ENCODE results near the gene THG1L. TPM values are rescaled to one million over a fixed set of nuclear protein-coding genes. Genes with fewer than 3 reads are reported as not detected.

The THG1L gene
- total RNA-seq = 18.9 and 21.6 TPM in 2 replicates

DNA sequence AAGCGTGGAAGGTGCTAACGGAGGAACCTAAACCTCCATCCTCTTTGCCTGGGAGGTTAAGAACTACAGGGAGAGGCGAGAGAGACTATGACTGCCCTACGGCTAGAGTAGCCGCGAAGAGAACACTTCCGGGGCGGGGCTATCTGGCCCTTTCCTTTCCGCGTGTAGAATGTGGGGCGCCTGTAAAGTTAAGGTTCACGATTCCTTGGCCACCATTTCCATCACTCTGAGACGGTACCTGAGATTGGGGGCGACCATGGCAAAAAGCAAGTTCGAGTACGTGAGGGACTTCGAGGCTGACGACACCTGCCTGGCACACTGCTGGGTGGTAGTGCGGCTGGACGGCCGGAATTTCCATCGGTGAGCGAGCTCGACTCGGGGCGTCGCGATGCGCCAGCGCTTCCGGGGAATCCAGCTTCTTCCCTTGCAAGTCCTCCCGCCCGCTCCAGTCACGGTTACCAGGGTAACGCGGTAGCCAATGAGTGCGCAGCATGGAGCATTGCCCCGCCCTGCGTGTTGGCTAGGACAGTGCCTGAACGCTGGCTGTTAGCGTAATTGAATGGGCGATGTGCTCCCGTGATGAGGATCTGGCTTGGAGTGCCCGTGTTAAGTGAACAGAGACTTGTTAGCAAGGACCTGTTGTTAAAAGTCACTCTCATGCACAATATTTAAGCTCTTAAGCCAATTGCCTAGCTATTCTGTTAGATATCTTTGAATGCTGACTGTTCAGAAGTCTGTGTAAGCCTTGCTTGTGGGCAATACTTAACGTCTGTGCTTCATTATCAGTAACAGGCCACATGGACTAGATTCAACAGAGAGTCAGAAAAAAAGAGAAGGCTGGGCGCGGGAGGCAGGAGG is at the start of gene THG1L:
TSS of gene THG1L (plus strand) at position 149 of the 858 bp plus-strand sequence. CDS start at position 170, 21 bp downstream.

DNA sequence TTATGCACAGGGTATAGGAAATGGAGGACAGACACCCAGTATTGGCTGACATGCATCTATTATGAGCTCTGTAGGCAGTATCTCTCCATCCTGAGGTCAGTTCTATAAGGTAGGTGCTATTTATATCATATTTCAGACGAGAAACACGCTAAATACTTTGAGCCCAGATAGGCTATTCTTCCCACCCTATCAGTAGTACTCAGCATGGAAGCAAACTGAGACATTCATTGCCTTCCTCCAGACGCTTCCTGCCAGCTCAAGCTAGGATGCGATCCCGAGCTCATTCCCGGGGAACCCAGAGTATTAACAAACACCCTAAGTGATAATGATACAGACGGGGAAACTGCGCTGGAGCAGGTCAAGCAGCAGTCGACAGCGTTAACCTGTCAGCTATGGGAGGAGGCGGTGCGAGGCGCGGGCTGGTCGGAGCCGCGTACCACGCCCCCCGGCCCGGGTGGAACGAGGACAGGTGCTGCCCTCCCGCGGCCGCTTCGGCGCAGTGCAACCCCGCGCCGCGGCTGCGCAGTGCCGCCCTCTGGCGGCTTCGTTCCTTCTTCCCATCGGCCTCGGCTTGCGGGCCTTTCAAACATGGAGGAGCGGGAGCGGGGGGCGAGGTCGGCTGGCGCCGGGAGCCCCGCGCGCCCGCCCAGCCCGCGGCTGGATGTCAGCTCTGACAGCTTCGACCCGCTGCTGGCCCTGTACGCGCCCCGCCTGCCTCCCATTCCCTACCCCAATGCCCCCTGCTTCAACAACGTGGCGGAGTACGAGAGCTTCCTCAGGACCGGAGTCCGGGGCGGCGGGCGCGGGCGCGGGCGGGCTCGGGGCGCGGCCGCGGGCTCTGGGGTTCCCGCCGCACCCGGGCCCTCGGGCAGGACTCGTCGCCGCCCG is 12.2 kb downstream of the THG1L start, which contains the start of gene LSM11:
TSS of gene LSM11 (plus strand) at position 550 of the 888 bp plus-strand sequence. CDS start at position 589, 39 bp downstream.

Small RNA genes within 50 kb of the gene (small RNA-seq; reads per million reads assigned to genes)
- not detected for gene AC026407.1

Other genes starting within 250 kb of the THG1L start
- gene ADAM19, start 155.6 kb upstream of the THG1L start, total RNA-seq = 3.1 and 6.3 TPM in 2 replicates
- under 0.01 TPM in 1 of 2 replicates, not detected in the other for gene SOX30, start 79.0 kb upstream of the THG1L start, total RNA-seq
- gene C5orf52, start 59.9 kb upstream of the THG1L start, total RNA-seq = not detected in 2 replicates
- 3.9 and 5.5 TPM in 2 replicates for gene LSM11, start 12.3 kb downstream of the THG1L start, total RNA-seq
- 83.0 and 97.1 TPM in 2 replicates for gene CLINT1, start 127.7 kb downstream of the THG1L start, total RNA-seq

All from articular chondrocyte of knee joint (primary cell).